Measurements from ENCODE around the gene PLEKHG5.

Gene PLEKHG5, protein sequence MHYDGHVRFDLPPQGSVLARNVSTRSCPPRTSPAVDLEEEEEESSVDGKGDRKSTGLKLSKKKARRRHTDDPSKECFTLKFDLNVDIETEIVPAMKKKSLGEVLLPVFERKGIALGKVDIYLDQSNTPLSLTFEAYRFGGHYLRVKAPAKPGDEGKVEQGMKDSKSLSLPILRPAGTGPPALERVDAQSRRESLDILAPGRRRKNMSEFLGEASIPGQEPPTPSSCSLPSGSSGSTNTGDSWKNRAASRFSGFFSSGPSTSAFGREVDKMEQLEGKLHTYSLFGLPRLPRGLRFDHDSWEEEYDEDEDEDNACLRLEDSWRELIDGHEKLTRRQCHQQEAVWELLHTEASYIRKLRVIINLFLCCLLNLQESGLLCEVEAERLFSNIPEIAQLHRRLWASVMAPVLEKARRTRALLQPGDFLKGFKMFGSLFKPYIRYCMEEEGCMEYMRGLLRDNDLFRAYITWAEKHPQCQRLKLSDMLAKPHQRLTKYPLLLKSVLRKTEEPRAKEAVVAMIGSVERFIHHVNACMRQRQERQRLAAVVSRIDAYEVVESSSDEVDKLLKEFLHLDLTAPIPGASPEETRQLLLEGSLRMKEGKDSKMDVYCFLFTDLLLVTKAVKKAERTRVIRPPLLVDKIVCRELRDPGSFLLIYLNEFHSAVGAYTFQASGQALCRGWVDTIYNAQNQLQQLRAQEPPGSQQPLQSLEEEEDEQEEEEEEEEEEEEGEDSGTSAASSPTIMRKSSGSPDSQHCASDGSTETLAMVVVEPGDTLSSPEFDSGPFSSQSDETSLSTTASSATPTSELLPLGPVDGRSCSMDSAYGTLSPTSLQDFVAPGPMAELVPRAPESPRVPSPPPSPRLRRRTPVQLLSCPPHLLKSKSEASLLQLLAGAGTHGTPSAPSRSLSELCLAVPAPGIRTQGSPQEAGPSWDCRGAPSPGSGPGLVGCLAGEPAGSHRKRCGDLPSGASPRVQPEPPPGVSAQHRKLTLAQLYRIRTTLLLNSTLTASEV

GRCh38 chr1:6491480-6491962 is at the start of gene PLEKHG5:
Gene PLEKHG5, minus strand, starts transcription at chr1:6491667. Its CDS starts 14,096 bp downstream, at chr1:6477571.
- Mint-ChIP-seq H3K4me1 (peaks cover 36% of the 10 kb centered on the region), H3K9me3 (no peaks in the 10 kb centered on the region), H3K36me3 (ENCODE audit: low read depth) (no peaks in the 10 kb centered on the region), H3K27me3 (ENCODE audit: low read depth, poor library complexity) (peaks cover 24% of the 10 kb centered on the region), H3K27ac (no peak within 1 kb of the TSS), H3K4me3 (peak within 1 kb of the TSS; percentile 83)
- DNase-seq: no peak
- TF ChIP-seq, protein P1, sequence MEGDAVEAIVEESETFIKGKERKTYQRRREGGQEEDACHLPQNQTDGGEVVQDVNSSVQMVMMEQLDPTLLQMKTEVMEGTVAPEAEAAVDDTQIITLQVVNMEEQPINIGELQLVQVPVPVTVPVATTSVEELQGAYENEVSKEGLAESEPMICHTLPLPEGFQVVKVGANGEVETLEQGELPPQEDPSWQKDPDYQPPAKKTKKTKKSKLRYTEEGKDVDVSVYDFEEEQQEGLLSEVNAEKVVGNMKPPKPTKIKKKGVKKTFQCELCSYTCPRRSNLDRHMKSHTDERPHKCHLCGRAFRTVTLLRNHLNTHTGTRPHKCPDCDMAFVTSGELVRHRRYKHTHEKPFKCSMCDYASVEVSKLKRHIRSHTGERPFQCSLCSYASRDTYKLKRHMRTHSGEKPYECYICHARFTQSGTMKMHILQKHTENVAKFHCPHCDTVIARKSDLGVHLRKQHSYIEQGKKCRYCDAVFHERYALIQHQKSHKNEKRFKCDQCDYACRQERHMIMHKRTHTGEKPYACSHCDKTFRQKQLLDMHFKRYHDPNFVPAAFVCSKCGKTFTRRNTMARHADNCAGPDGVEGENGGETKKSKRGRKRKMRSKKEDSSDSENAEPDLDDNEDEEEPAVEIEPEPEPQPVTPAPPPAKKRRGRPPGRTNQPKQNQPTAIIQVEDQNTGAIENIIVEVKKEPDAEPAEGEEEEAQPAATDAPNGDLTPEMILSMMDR (IDR thresholded peaks at IDR 0.05): no peak

DNA sequence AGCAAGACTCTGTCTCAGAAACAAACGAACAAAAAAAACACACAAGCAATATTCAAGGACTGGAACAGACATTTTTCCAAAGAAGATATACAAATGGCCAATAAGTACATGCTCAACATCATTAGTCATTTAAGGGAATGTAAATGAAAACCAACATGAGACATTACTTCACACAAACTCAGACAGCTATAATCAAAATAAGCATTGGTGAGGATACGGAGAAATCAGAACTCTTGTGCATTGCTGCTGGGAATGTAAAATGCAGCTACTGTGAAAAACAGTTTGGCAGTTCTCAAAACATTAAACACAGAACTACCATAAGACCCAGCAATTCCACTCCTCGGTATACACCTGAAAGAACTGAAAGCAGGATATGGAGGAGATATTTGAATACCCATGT is 47.5 kb upstream of the PLEKHG5 start:
- TF ChIP-seq, protein P1 (IDR thresholded peaks at IDR 0.05): no peak
- H3K4me1 Mint-ChIP-seq: peaks cover 5% of the 10 kb centered on the region
- H3K27ac Mint-ChIP-seq: peak overlapping the region; percentile 39
- peaks cover 4% of the 10 kb centered on the region for H3K27me3 Mint-ChIP-seq (ENCODE audit: low read depth, poor library complexity)
- no peak for DNase-seq
- no peaks in the 10 kb centered on the region for H3K9me3 Mint-ChIP-seq
- H3K36me3 Mint-ChIP-seq (ENCODE audit: low read depth): peaks cover 48% of the 10 kb centered on the region
- no peak overlapping the region for H3K4me3 Mint-ChIP-seq

DNA sequence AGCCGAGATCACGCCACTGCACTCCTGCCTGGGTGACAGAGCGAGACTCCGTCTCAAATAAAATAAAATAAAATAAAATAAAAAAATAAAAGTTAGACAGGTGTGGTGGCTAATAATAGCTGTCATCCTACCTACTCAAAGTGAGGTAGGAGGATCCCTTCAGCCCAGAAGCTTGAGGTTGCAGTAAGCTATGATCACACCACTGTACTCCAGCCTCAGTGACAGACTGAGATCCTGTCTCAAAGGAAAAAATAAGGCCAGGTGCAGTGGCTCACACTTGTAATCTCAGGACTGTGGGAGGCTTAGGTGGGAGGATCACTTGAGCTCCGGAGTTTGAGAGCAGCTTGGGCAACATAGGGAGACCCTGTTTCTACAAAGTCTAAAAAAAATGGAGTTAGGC is 44.8 kb upstream of the PLEKHG5 start:
- Mint-ChIP-seq H3K27ac (no peak overlapping the region), H3K27me3 (ENCODE audit: low read depth, poor library complexity) (peaks cover 4% of the 10 kb centered on the region), H3K36me3 (ENCODE audit: low read depth) (peaks cover 57% of the 10 kb centered on the region), H3K4me3 (no peak overlapping the region), H3K9me3 (no peaks in the 10 kb centered on the region), H3K4me1 (peaks cover 5% of the 10 kb centered on the region)
- DNase-seq: no peak
- TF ChIP-seq, protein P1 (IDR thresholded peaks at IDR 0.05): no peak

GRCh38 chr1:6535214-6535613 is 43.7 kb upstream of the PLEKHG5 start:
- Mint-ChIP-seq H3K4me1 (peaks cover 5% of the 10 kb centered on the region), H3K4me3 (no peak overlapping the region), H3K9me3 (no peaks in the 10 kb centered on the region), H3K36me3 (ENCODE audit: low read depth) (peaks cover 66% of the 10 kb centered on the region), H3K27me3 (ENCODE audit: low read depth, poor library complexity) (peaks cover 4% of the 10 kb centered on the region), H3K27ac (no peak overlapping the region)
- no peak for DNase-seq
- TF ChIP-seq, protein P1 (IDR thresholded peaks at IDR 0.05): no peak

DNA sequence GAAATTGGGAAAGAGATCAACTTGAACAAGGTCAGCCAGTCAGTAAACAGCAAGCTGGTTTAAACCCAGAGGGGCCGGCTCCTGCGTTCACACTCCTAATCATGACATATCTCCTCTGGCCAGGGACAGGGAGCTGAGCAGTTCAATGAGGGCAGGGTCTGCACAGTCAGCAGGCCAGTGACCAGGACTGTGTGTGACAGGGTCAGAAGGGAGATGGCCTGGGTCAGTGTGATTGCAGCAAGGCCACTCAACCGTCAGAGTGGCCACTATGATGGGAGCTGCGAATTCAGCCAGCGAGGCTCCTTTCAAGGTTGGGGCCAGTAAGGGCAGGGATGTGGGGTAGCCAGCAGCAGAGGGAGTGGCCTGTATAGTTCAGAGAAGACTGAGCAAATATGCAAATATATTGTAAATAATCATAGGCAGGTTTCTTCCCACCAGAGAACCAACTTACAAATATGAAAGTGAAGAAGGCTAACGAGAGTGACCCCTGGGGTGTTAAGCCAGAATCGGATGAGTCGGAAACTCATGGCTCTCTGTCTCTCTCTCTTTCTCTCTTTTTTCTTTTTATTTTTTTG is 42.9 kb upstream of the PLEKHG5 start:
- TF ChIP-seq, protein P1 (IDR thresholded peaks at IDR 0.05): no peak
- no peak for DNase-seq
- Mint-ChIP-seq H3K27me3 (ENCODE audit: low read depth, poor library complexity) (no peaks in the 10 kb centered on the region), H3K9me3 (no peaks in the 10 kb centered on the region), H3K4me1 (peaks cover 5% of the 10 kb centered on the region), H3K4me3 (no peak overlapping the region), H3K27ac (peak overlapping the region; percentile 96), H3K36me3 (ENCODE audit: low read depth) (peaks cover 63% of the 10 kb centered on the region)
